HCT116 (cell line): ENCODE results near the gene AP1M2. TPM values are rescaled to one million over a fixed set of nuclear protein-coding genes. Genes with fewer than 3 reads are reported as not detected.

Experiments
- ATAC-seq: fragments of 200-7000 bp; cut with Tn5 transposase; 2 replicates; pipeline ENCODE4 v1.9.1; 2020; ENCODE audit warnings: mild to moderate bottlenecking, moderate library complexity
- BruUV-seq: library from RNA; stranded (reverse); fragments of 400-500 nt; replicated peaks from 2 replicates; lab custom pipeline; 2021; lab: Mats Ljungman, UMichigan
- CTCF ChIA-PET: fragments of 300-600 bp; sonication (Branson Sonifier 250); formaldehyde crosslinking; loops from one replicate; lab custom pipeline; 2021; ENCODE audit warnings: antibody characterized with exemption; lab: Charles Lee
- POLR2A ChIA-PET: fragments of 300-600, 350-600 bp; sonication (Branson Sonifier 250); formaldehyde crosslinking; loops from one replicate; lab custom pipeline; 2021; ENCODE audit warnings: antibody characterized with exemption; lab: Charles Lee
- RAD21 ChIA-PET, 2 experiments: fragments of 300-600 bp; sonication (Branson Sonifier 250); formaldehyde crosslinking; loops; one replicate each; lab custom pipeline; 2023; ENCODE audit warnings: low total read pairs in 2 of 2; ENCODE audit not compliant: uncharacterized antibody in 2 of 2, unreplicated experiment in 2 of 2, low non-redundant PET in 1 of 2; lab: Charles Lee
- DNase-seq: peaks from one replicate; pipeline ENCODE4 v3.0.0-alpha.2; 2010; ENCODE audit warnings: low read depth, low spot score
- H2AFZ ChIP-seq: fragments of 200-600 bp; shearing (Covaris generic), sonication (generic); 2 replicates; pipeline ENCODE4 v1.6.1; 2017; ENCODE audit warnings: low read depth, mixed run types, mixed read lengths, antibody characterized with exemption, low read length; ENCODE audit not compliant: poor library complexity, severe bottlenecking
- H3K27ac ChIP-seq: 2 replicates; pipeline ENCODE4 v1.5.1; 2012; ENCODE audit warnings: low read depth, low read length
- H3K27me3 ChIP-seq: fragments of 200-600 bp; sonication (generic); 2 replicates; pipeline ENCODE4 v1.6.1; 2016; ENCODE audit warnings: mixed run types, low read length, mixed read lengths; ENCODE audit not compliant: insufficient read depth
- H3K36me3 ChIP-seq, 2 experiments: fragments of 200-500 bp in 1 of 2; fragments of 200-600 bp in 1 of 2; sonication (Bioruptor generic) in 1 of 2; sonication (generic) in 1 of 2; 2 replicates each; pipeline versions ENCODE4 v1.5.1 to v1.6.1; 2014 to 2016; ENCODE audit warnings: low read length in 2 of 2, inconsistent platforms in 1 of 2, mixed read lengths in 1 of 2, mixed run types in 1 of 2; ENCODE audit not compliant: insufficient read depth in 2 of 2, control insufficient read depth in 1 of 2
- H3K4me1 ChIP-seq, 2 experiments: fragments of 200-600 bp in 1 of 2; sonication (generic) in 1 of 2; 2 replicates each; pipeline versions ENCODE4 v1.5.1 to v1.6.1; 2012 to 2017; ENCODE audit warnings: low read length in 2 of 2, inconsistent platforms in 1 of 2, mild to moderate bottlenecking in 1 of 2, mixed read lengths in 1 of 2, mixed run types in 1 of 2, moderate library complexity in 1 of 2; ENCODE audit not compliant: insufficient read depth in 2 of 2, control insufficient read depth in 1 of 2
- H3K4me2 ChIP-seq: fragments of 200-600 bp; sonication (generic); 2 replicates; pipeline ENCODE4 v1.6.1; 2017; ENCODE audit warnings: mixed run types, low read length, mixed read lengths
- H3K4me3 ChIP-seq, 2 experiments: fragments of 200-600 bp in 1 of 2; sonication (generic) in 1 of 2; replicated peaks in 1 of 2; 2 replicates each; pipeline ENCODE4 v1.5.1; 2011 to 2016; ENCODE audit warnings: low read length in 2 of 2, control low read depth in 1 of 2, low read depth in 1 of 2, mild to moderate bottlenecking in 1 of 2, mixed read lengths in 1 of 2, mixed run types in 1 of 2
- H3K79me2 ChIP-seq: fragments of 200-600 bp; sonication (generic); 2 replicates; pipeline ENCODE4 v1.6.1; 2017; ENCODE audit warnings: mild to moderate bottlenecking, mixed run types, low read length, moderate library complexity, mixed read lengths; ENCODE audit not compliant: insufficient read depth
- H3K9ac ChIP-seq: fragments of 200-600 bp; sonication (generic); 2 replicates; pipeline ENCODE4 v1.6.1; 2016; ENCODE audit warnings: low read length, mixed read lengths
- H3K9me2 ChIP-seq: fragments of 200-600 bp; sonication (generic), shearing (Covaris generic); 2 replicates; pipeline ENCODE4 v1.6.1; 2017; ENCODE audit warnings: mixed run types, mild to moderate bottlenecking, moderate library complexity; ENCODE audit not compliant: insufficient read depth
- H3K9me3 ChIP-seq, 2 experiments: fragments of 200-500 bp in 1 of 2; fragments of 200-600 bp in 1 of 2; sonication (Bioruptor generic) in 1 of 2; sonication (generic) in 1 of 2; 2 replicates each; pipeline ENCODE4 v1.6.1; 2014 to 2017; ENCODE audit warnings: low read length in 2 of 2, mixed read lengths in 2 of 2, inconsistent platforms in 1 of 2, low read depth in 1 of 2, mild to moderate bottlenecking in 1 of 2, mixed run types in 1 of 2, moderate library complexity in 1 of 2; ENCODE audit not compliant: control insufficient read depth in 1 of 2, insufficient read depth in 1 of 2
- H4K20me1 ChIP-seq: fragments of 200-600 bp; sonication (generic), shearing (Covaris generic); 2 replicates; pipeline ENCODE4 v1.6.1; 2017; ENCODE audit warnings: mixed run types, mild to moderate bottlenecking, moderate library complexity; ENCODE audit not compliant: insufficient read depth
- ATF3 ChIP-seq: IDR thresholded peaks from 2 replicates; pipeline ENCODE4 v1.6.1; 2012
- EZH2phosphoT487 ChIP-seq: fragments of 200-600 bp; IDR thresholded peaks from 2 replicates; pipeline ENCODE4 v1.6.1; 2018; ENCODE audit warnings: antibody characterized with exemption, borderline replicate concordance
- JUND ChIP-seq: IDR thresholded peaks from 2 replicates; pipeline ENCODE4 v1.6.1; 2012
- POLR2A ChIP-seq: IDR thresholded peaks from 2 replicates; pipeline ENCODE4 v1.7.0; 2011; ENCODE audit warnings: borderline replicate concordance; ENCODE audit not compliant: insufficient read depth, insufficient read length; ENCODE audit errors: extremely low read depth
- REST ChIP-seq: IDR thresholded peaks from 2 replicates; pipeline ENCODE4 v1.6.1; 2012; ENCODE audit warnings: low read depth
- TCF7L2 ChIP-seq: IDR thresholded peaks from 2 replicates; pipeline ENCODE4 v1.7.0; 2011; ENCODE audit warnings: borderline replicate concordance, inconsistent platforms; ENCODE audit not compliant: insufficient read depth, insufficient read length; ENCODE audit errors: extremely low read depth
- YY1 ChIP-seq: IDR thresholded peaks from 2 replicates; pipeline ENCODE4 v1.6.1; 2011; ENCODE audit warnings: low read length, low read depth, moderate library complexity, mild to moderate bottlenecking; ENCODE audit not compliant: insufficient replicate concordance; ENCODE audit errors: extremely low read depth
- intact Hi-C: fragments of 100-400 bp; cut with micrococcal nuclease; formaldehyde crosslinking; loops from 2 replicates; pipeline ENCODE4 v1.10.0; 2022
- total RNA-seq: library from RNA; stranded (reverse); gene quantifications from one replicate; pipeline ENCODE4 v1.2.1, GENCODE V29; 2021; ENCODE audit not compliant: unreplicated experiment
- TF ChIP-seq, protein P1 (sequence below): IDR thresholded peaks from 2 replicates; pipeline ENCODE4 v1.6.1; 2012
- TF ChIP-seq, protein P2 (sequence below), 3 experiments: fragments of 200-600 bp in 1 of 3; sonication (generic) in 1 of 3; IDR thresholded peaks in 2 of 3; conservative IDR thresholded peaks in 1 of 3; 2 replicates each; pipeline ENCODE4 v1.5.1; 2012 to 2017; ENCODE audit warnings: low read depth in 2 of 3, low read length in 2 of 3, antibody characterized with exemption in 1 of 3, borderline replicate concordance in 1 of 3, control low read depth in 1 of 3, mild to moderate bottlenecking in 1 of 3, mixed read lengths in 1 of 3, mixed run types in 1 of 3, moderate library complexity in 1 of 3; ENCODE audit not compliant: insufficient read depth in 1 of 3

The AP1M2 gene
- total RNA-seq, 1 experiment from 2014 or later = 111 TPM

- H2AFZ ChIP-seq = peak overlapping the region; percentile 94
- H3K27me3 ChIP-seq = no peaks in the 10 kb centered on the region
- intact Hi-C loops = no loop called here
- H4K20me1 ChIP-seq = no peaks in the 10 kb centered on the region
- no peaks in the 10 kb centered on the region for H3K36me3 ChIP-seq
- RAD21 ChIA-PET = interaction anchor here in 1 of 2 experiments (0.6 kb wide), 1 partner anchor 43 kb away, joined by 4 read pairs; no protein-coding TSS in a partner anchor
- CTCF ChIA-PET = interaction anchor here (1.3 to 1.6 kb wide), 2 partner anchors 21 to 42 kb away, joined by 4 to 6 read pairs; no protein-coding TSS in a partner anchor
- no peaks in the 10 kb centered on the region for H3K9me3 ChIP-seq
- no peaks in the 10 kb centered on the region for H3K79me2 ChIP-seq
- no peak overlapping the region for H3K4me3 ChIP-seq
- H3K9me2 ChIP-seq = no peaks in the 10 kb centered on the region
- peaks cover 5 to 16% of the 10 kb centered on the region in 2 experiments; a peak in 3 of 4 replicates for H3K4me1 ChIP-seq
- DNase-seq (no peak), ATAC-seq (no peak)
- BruUV-seq = no TSS peak
- no peak overlapping the region for H3K27ac ChIP-seq
- POLR2A ChIA-PET = interaction anchor here (0.5 kb wide), 1 partner anchor 33 kb away, joined by 5 read pairs; no protein-coding TSS in a partner anchor
- H3K9ac ChIP-seq = no peak overlapping the region
- TF ChIP-seq ATF3 = no peak
- TF ChIP-seq, protein P1, sequence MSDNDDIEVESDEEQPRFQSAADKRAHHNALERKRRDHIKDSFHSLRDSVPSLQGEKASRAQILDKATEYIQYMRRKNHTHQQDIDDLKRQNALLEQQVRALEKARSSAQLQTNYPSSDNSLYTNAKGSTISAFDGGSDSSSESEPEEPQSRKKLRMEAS = no peak
- H3K4me2 ChIP-seq = peak overlapping the region; percentile 93
Measured at GRCh38 chr19:10601999-10602329, 14.9 kb upstream of the AP1M2 start.

DNA sequence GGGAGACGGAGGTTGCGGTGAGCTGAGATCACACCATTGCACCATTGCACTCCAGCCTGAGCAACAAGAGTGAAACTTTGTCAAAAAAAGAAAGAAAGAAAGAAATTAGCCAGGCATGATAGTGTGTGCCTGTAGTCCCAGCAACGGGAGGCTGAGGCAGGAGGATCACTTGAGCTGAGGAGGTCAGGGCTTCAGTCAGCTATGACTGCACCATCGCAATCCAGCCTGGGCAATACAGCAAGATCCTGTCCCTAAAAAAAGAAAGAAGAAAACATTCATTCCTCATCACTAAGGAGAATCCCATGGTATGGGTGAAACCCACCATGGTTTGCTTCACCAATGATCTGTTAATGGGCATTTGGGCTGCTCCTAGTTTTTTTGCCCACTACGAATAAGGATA, 13.0 kb upstream of the AP1M2 start:
- ATAC-seq = no peak
- Histone ChIP-seq H3K27me3 (no peaks in the 10 kb centered on the region), H3K27ac (no peak overlapping the region), H3K36me3 (no peaks in the 10 kb centered on the region), H3K79me2 (no peaks in the 10 kb centered on the region), H3K9me2 (no peaks in the 10 kb centered on the region), H3K4me2 (no peak overlapping the region), H3K4me1 (peaks cover 5 to 16% of the 10 kb centered on the region in 2 experiments; a peak in 3 of 4 replicates), H2AFZ (no peak overlapping the region), H3K4me3 (no peak overlapping the region), H3K9ac (no peak overlapping the region), H4K20me1 (no peaks in the 10 kb centered on the region), H3K9me3 (no peaks in the 10 kb centered on the region)
- no TSS peak for BruUV-seq
- ChIA-PET RAD21 (no interaction called here), POLR2A (interaction anchor here (1.0 kb wide), 1 partner anchor 118 kb away, joined by 4 read pairs; the partner anchor contains the start of gene DNM2), CTCF (no interaction called here)
- DNase-seq = no peak
- intact Hi-C loops = no loop called here
- TF ChIP-seq POLR2A (no peak), REST (no peak), YY1 (no peak), JUND (no peak), TCF7L2 (no peak), EZH2phosphoT487 (no peak)
- TF ChIP-seq, protein P2, sequence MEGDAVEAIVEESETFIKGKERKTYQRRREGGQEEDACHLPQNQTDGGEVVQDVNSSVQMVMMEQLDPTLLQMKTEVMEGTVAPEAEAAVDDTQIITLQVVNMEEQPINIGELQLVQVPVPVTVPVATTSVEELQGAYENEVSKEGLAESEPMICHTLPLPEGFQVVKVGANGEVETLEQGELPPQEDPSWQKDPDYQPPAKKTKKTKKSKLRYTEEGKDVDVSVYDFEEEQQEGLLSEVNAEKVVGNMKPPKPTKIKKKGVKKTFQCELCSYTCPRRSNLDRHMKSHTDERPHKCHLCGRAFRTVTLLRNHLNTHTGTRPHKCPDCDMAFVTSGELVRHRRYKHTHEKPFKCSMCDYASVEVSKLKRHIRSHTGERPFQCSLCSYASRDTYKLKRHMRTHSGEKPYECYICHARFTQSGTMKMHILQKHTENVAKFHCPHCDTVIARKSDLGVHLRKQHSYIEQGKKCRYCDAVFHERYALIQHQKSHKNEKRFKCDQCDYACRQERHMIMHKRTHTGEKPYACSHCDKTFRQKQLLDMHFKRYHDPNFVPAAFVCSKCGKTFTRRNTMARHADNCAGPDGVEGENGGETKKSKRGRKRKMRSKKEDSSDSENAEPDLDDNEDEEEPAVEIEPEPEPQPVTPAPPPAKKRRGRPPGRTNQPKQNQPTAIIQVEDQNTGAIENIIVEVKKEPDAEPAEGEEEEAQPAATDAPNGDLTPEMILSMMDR (IDR thresholded peaks at IDR 0.05 in 2 of 3, conservative IDR thresholded peaks at IDR 0.05 in 1 of 3; ENCODE audit: borderline replicate concordance in 1 of 3, insufficient read depth in 1 of 3, low read depth in 2 of 3, low read length in 2 of 3) = no peak
